HG03097 (cell line): ENCODE results near the gene ATP2B2.

Source experiments
- ATAC-seq: cut with Tn5 transposase; IDR thresholded peaks from one replicate; pipeline ENCODE4 v1.9.1; 2021; ENCODE audit not compliant: unreplicated experiment, low FRiP score

The ATP2B2 gene

DNA sequence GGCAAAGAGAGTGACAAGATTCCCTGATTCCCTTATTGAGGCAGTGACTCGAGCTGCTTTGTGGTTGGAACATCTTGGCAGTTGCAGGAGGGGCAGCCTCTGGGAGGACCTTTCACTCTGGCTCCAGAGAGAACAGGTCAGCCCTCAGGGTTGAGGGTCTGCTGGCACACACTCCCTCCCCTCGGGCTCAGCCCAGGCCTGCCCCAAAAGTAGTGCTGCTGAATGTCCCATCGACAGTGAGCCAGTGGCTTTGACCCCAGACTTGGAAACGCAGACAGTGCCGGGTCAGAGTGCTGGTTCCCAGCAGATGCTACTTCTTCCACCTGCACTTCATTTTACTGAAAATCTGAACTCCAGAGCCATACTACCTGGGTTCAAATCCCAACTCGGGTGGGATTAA lies 25.6 kb upstream of the ATP2B2 start:
- no peak for ATAC-seq

DNA sequence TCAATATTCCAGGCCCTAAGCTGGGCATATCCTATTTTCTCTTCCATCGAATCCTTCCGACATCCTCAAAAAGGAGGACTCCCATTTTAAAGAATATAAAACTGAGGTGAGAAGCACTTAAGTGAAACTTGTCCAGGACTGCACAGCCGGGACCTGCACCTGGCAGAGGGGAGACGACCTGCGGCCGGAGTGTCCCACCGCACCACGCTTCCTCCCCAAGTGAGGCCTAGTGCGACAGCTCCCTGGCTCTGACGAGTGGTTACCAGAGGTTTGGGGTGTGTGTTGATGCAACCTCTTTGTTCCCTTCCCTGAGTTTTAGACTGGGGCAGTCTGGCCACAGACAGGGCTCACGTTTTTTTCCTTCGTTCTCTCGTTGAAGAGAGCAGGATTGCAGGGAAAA lies 24.9 kb upstream of the ATP2B2 start:
- no peak for ATAC-seq

DNA sequence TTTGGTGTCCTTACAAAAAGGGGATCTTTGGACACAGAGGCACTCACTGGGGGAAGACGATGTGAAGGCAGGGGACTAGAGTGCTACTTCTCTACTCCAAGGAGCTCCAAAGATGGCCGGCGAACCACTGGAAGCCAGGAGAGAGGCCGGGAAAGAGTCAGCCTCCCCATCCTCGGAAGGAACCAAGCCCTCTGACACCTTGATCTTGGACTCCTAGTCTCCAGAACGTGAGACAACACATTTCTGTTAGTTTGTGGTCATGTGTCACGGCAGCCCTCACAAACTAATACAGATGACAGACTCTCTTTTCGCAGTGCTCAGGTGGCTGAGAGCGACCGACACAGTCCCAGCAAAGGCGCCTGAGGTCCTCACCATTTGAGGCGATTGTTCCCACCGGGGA lies 24.4 kb upstream of the ATP2B2 start:
- no peak for ATAC-seq

DNA sequence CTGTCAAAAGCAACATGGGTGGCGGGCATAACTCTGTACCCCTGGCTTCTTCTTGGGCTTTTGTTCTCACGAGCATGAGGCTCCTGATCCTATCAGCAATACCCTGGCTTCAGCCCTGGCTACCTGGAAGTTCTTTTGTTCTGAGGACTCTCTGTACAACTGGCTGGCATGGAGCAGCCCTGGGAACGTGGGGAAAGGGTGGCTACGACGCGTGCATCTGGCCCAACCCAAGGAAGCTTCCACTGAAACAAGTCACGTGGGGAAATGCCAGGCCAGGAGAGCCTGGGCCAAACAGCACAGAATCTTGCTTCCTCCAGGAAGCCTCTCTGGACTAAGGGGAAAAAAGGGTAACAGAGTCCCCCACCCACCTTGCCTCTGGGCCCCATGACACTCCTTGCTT lies 22.7 kb upstream of the ATP2B2 start:
- ATAC-seq, result no peak

DNA sequence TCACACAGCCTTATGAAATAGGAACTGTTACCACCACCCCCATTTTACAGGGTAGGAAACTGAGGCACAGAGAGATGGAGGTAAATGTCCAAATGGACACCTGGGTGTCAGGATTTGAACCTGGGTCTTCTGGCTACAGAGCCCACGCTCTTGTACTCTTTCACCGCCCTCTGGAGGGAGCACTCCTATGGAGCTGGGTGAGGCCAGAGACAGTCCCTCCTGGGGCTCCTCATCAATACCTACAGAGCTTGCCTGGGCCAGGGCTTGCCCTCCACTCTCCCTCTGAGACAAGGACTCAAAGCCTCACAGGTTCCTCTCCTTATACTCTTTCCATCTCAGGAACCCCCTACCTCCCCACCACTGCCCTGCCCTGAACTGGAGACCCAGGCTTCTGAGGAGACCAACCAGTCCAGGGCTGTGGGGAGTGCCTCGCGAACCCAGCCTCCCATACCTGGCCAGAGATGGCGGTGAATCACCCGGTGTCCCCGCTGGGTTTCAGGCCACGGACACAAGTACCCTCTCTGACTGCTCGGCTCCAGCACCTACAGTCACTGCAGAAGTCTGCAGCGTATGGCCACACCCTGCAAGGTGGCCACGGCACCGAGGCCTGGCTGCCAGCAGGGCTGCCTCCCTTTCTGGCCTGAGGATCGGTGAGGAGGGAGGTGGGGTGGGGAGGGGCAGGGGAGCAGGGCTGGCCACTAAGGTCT lies 22.1 kb upstream of the ATP2B2 start:
- ATAC-seq, result no peak

DNA sequence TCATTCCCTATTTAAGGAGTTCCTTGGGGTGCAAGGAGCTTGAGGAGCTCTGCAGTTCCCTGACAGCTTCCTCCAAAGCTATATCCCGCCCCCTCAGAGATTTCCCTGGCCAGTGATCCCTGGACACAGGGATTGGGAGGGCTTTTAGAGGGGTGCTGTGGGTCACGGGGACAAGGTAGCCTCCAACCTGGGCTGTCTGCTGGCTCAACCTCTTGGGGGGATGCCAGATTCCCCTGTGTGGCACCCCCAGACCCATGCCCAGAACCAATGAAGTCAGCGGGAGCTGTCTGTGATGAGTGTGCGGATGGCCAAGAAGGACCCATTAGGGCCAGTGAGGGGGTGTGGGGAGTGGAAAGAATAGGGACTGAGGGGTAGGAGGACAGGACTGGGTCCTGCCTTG lies 21.0 kb upstream of the ATP2B2 start:
- ATAC-seq, result no peak

DNA sequence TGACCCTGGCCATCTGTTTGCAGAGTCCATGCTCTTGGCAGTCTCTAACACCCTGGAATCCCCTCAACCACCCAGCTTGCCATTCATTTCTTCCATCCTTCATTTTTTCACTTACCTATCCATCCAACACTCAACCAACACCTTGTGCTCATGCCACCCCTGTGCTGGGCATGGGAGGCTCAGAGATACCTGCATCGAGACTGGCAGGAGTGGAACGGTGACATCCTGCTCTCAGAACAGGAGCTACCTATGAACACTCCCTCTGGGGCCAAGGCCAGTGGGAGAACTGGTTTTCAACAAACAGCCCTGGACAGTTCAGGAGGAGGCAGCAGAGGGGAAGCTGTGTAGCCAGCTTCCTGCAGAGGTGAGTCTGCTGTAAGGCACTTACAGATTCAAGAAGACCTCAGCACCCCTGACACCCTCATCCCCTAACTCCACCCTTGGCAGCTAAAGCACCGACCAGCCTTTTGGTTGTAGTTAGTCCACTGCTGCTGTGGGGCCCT lies 19.5 kb upstream of the ATP2B2 start:
- ATAC-seq, result no peak

DNA sequence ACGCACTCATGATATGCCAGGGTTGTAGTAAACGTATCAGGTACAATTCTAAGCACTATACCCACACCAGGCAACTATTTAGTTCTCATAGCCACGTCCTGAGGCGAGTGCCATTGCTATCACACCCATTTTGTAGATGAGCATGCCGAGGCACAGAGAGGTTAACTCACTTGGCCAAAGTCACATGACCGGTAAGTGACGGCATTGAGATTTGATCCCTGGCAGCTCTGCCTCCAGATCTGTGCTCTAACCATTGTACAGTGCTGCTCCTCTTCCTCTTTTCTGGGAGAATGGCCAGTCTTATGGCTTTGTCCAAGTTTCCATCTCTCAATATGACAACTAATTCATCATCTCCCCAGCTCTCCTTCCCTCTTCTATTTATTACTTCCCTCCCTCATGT lies 18.9 kb upstream of the ATP2B2 start:
- ATAC-seq, result no peak

DNA sequence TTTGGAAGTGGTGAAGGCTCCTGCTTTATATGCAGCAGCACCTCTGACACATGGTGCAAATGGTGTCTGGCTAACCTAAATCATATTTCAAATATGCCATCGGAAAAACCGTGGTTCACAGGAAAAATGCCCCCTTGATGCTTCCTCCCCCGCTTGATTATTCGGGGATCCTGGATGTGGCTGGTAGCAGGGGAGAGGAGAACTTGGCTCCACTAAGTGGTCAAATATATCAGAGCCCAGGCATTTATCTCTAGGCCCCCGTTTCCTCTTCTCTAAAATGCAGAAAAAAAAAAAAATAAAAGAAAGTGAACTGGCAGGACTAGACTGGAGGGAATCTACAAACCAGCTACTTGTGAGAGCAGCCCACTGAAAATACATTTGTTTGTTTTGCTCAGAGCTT lies 18.2 kb upstream of the ATP2B2 start:
- ATAC-seq, result no peak

DNA sequence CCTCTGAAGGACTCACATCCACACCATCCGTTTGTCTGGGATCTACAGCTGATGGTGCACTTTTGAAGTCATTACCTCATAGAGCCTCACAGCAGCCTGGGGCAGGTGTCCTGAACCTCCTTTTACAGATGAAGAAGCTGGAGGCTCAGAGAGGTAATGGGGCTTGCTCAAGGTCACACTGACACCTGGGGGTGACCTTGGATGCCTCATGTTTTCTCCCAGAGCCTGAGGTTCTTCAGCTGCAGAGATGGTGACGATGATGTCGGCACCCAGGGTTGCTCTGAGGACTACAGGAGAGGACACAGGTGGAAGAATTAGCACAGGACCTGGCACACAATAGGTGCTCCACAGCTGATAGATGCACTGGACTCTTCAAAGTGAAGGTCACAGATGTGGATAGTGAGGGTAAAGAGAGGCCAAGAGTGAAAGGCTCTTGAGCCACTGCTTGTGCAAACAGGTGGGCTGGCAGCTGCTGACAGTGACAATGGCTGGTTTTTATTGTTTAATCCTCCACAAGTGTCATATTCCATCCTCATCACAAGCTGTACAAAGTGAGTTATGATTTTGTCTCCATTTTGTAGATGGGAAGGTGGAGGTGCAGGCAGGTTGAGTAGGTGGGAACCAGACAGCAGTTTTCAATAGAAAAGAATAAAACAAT lies 17.4 kb upstream of the ATP2B2 start:
- ATAC-seq, result no peak

DNA sequence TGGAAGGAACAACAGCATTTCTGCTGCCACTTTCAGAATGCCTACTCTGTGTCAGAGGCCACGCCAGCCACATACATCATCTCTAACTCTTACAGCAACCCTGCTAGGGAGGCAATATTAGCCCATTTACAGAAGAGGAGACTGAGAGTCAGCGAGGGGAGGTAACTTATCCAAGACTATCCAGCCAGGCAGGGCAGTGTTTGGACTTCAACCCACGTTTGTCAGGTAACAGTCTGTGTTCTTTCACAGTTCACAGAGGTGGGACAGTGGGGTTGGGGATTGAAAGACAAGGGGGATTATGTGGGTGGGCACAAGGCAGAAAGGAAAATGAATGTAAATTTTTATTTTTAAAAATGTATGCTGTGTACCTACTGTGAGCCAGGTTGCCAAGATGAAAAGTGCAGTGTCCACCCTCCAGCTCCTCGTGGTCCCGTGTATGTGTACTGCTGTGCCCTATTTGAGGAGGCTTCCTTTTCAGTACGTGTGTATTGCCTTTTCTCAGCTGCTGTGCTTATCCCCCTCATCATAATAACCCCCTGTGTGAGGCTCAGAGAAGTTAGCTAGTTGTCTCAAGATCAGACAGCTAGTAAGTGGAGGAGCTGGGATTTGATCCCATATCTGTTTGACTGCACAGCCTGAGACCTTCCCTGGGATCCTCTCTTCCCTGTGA lies 16.5 kb upstream of the ATP2B2 start:
- ATAC-seq, result no peak

DNA sequence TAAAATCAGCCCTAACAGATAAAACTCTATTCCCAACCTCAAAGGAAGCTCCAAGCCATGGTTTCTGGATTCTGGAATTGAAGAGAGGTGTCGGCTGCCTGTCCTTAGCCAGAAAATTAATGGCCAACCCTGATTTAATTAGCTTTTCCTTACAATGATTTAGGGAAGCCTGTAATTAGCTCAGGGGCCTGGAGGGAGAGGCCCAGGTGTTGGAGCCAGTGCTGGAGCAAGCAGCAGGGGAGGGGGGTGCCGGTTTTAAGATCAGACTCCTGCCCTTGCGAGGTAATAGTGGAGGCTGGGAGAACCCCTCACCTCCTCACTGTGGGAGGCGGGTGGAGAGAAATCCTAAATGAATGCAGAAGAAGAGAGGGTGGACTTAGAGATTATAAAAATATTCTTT lies 14.7 kb upstream of the ATP2B2 start:
- ATAC-seq, result no peak

DNA sequence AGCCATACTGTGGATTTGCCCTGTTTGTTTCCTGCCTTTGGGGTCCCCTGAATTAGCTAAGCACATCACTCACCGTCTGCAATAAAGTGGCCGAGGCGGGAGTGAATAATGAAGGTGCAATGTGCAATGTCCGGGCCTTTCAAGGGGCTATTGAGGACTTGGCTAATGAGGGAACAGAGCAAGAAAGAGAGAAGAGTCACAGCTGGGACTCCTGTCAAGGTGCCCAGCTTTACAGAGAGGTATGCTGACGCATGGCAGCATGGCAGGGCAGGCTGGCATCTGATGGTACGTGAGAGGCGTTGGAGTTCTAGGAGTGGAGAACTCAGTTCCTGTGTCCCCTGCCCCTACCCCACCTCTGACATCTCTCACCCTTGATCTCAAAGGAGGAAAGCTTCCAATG lies 13.8 kb upstream of the ATP2B2 start:
- no peak for ATAC-seq

DNA sequence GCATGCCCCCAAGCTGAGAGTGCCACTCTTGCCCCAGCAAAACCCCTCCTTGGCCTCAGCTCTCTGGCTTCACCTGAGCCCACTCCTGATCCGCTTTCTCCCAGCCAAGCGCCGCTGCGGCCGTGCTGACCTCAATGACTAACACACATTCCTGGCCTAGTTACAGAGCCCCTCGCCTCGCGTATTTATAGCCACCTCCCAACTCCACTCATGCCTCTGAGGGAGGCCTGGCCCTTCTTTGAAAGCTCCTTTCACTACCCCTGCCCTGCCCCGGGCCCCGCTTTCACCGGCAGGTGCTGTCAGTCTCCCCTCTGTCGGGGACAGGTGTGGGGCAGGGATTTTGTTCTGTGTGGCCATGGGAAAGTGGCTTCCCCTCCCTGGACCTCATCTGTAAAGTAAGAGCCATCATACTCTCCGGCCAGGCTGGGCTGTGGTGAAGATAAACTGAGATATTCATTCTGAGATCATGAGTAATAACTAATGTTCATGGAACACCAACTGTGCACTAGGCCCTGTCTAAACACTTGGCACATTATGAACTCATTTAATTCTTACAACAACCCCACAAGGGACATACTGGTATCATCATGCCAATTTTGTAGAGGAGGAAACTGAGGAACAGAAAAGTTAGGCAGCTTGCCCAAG lies 13.2 kb upstream of the ATP2B2 start:
- no peak for ATAC-seq

DNA sequence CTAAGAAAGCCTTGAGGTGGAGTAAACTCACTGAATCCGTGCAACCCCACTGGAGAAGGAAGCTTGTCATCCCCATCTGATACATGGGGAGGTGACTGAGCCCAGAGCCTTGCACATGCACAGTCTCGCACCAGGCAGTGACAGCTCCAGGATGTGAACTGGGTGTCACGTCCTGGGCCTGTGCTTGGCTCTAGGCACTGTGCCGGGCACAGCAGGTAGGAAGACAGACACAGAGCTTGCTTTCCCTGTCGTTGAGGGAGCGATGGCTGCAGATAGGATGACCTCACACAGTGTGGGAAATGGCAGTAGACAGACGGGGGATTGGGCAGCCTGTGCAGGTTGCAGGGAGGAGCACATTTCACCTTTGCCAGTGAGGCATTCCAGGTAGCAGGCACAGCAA lies 12.2 kb upstream of the ATP2B2 start:
- ATAC-seq, result no peak

DNA sequence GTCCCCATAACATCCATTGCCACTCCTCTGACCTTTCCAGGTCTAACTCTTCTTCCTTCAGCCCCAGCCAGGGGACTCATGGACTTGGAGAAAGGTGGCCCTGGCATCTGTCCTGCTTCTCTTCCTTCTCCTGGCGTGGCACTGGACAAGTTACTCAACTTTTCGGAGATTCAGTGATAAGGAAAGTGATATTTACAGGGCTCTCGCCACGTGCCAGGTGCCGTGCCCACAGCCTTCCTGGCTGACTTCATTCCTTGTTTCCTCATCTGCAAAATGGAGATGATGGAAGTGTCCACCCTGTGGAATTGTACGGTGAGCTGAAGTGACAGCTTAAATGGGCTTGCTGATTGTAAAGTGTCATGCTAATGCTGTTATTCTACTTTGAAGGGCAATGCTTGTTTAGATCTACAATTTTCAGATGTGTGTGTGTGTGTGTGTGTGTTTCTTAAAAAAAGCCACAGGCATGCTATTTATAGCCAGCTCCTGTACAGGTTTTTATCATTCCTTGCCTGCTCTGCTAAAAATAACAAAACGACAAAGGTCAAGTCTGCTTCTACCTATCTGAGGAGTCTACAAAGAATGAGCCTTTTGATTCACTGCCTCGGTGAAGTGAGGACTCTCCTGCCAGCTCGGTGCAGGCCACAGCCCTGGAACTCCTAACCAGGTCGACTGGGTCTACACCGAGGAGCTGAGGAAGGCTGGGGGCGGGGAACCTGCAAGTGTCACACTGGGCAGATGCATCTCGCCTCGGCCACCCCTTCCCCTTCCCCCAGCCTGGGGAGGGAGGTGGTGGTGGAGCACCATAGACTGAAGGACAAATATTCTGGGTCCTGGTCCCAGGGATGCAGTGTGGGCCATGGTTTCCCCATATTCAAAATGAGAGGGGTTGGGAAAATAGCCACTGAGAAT lies 11.4 kb upstream of the ATP2B2 start:
- no peak for ATAC-seq

DNA sequence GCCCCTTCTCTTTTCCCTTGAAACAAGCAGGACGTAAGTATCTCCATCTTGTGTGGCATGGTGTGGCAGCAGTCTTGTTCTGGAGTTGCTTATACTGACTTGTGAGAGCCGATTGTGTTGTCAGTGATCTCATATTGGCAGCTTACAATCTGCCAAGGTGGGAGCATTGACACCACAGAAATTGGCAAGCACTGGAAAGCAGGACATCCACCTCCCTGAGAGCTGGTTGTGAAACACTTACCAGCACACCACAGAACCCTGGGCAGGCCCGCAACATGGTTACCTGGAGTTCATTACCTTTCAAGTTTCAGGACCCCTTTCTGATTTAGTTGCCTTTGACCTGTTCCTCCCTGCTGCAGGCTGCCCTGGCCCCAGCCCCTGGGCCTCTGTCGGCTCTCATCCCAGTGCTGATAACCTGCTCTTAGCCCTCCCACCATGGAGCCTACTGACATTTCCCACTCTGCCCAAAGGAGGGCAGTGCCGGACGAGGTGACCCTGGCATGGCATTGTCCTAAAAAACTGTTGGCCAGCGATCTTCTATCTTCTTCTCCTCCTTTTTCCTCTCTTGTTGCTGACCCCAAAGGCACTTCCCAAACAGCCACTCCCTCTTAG lies 10.6 kb upstream of the ATP2B2 start:
- no peak for ATAC-seq

DNA sequence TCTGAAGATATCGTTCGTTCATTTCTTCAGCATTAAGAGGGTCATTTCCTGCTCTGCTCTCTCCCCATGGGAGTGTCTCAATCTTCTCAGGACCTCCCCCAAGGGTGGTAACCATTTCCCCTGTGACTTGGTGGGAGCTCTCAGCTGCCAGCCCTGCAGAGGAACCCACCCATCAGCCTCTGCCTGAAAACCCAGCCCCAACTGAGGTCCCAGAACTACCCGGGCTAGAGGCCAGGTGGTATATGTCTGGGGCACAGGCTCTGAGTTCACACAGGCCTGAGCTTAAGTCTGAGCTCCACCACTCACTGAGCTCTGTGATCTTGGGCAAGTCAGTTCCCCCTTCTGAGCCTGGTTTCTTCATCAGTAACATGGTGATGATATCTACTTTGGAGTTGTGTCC lies 10.0 kb upstream of the ATP2B2 start:
- ATAC-seq, result no peak

DNA sequence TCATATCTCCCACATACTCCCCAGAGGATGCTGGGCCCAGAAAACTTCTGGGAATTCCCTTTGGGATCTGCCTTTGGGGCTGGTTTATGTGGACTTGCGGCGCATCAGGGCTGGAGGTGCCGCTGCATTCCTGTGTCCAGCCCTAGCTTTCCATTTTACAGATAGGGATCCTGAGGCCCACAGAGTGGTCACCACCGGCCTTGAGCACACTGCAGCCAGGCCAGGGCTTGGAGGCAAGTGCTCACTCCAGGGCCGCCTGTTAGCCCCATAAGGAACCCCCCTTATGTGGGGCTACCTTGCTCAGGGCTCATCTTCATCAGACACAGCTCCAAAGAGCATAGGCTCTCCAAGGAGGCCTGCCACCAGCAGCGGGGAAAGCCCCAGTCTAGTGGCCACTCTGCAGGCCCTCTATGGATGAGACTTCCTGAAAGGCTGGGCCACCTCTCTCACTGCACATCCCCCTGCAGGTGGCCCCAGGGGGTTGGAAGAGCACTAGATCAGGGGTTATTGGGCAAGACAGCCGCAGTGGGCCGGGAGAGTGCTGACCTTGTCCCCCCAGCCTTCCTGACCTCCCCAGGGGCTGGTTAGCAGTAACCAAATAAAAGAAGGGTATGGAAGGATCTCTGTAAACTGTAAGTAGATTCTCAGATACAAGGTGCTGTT lies 9.2 kb upstream of the ATP2B2 start:
- ATAC-seq, result no peak
